ENCODE results near the gene LIMCH1. TPM values are rescaled to one million over a fixed set of nuclear protein-coding genes. Genes with fewer than 3 reads are reported as not detected.

The LIMCH1 gene
- total RNA-seq, 1 donor: 8.7 TPM

DNA sequence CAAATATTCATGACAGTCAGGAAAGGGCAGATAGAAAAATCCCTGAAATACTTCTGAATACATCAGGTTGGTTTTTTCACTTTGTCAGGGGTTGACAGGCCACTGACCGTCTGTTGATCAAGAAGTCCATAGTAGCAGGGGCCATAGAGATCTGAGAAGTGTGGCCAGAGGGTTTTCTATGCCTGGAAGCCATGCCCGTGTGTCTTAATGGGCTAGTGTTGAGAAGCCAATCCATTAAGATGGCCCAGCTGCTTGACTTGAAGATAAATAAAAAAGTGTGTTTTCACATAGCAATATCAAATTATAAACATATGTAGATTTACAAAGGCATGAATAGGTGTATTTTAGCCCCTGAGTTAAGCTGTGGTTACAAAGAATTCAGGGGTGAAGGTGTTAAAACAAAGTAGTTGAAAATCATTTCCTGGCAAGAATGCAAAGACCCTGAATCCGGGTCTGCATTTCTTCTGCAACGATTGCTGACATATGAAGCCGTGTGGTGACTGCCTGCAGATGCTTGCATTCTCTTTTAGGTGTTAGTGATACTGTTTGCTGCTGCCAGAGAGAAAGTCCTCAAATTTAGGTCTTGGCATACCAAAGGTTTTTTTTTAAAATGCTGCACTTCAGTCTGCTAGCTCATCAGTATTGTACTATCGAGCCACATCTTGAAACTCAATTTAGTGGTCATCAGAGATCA is 9.3 kb upstream of the LIMCH1 start:
- TF ChIP-seq, protein P1, sequence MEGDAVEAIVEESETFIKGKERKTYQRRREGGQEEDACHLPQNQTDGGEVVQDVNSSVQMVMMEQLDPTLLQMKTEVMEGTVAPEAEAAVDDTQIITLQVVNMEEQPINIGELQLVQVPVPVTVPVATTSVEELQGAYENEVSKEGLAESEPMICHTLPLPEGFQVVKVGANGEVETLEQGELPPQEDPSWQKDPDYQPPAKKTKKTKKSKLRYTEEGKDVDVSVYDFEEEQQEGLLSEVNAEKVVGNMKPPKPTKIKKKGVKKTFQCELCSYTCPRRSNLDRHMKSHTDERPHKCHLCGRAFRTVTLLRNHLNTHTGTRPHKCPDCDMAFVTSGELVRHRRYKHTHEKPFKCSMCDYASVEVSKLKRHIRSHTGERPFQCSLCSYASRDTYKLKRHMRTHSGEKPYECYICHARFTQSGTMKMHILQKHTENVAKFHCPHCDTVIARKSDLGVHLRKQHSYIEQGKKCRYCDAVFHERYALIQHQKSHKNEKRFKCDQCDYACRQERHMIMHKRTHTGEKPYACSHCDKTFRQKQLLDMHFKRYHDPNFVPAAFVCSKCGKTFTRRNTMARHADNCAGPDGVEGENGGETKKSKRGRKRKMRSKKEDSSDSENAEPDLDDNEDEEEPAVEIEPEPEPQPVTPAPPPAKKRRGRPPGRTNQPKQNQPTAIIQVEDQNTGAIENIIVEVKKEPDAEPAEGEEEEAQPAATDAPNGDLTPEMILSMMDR (IDR thresholded peaks at IDR 0.05; ENCODE audit: insufficient read depth, low read length): no peak
- no peak overlapping the region for H3K4me3 ChIP-seq (ENCODE audit: low read depth, low read length)
- no peak for DNase-seq (ENCODE audit: low read depth)

GRCh38 chr4:41530741-41531140 is 7.2 kb upstream of the LIMCH1 start:
- no peak for DNase-seq (ENCODE audit: low read depth)
- TF ChIP-seq, protein P1 (IDR thresholded peaks at IDR 0.05; ENCODE audit: insufficient read depth, low read length): no peak
- no peak overlapping the region for H3K4me3 ChIP-seq (ENCODE audit: low read depth, low read length)

- TF ChIP-seq, protein P1 (IDR thresholded peaks at IDR 0.05; ENCODE audit: insufficient read depth, low read length): no peak
- H3K4me3 ChIP-seq (ENCODE audit: low read depth, low read length): no peak overlapping the region
- DNase-seq (ENCODE audit: low read depth): no peak
These were observed 5.6 kb upstream of the LIMCH1 start for GRCh38 chr4:41532336-41532735.

DNA sequence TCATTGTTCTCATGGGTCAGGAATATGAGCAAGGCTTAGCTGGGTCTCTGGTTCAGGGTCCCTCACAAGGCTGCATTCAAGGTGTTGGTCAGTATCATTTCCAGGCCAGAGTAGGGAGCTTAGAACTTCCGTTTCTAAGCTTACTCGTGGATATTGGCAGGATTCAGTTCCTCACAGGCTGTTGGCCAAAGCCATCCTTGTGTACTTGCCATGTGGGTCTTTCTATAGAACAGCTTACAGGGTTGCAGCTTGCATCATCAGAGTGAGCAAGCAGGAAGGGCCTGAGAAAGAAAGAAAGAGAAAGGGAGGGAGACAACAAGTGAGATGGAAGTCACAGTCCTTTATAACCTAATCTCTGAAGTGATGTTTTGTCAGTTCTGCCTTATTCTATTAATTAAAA is 5.1 kb upstream of the LIMCH1 start:
- TF ChIP-seq, protein P1 (IDR thresholded peaks at IDR 0.05; ENCODE audit: insufficient read depth, low read length): no peak
- peak; percentile 46 for DNase-seq (ENCODE audit: low read depth)
- no peak overlapping the region for H3K4me3 ChIP-seq (ENCODE audit: low read depth, low read length)

DNA sequence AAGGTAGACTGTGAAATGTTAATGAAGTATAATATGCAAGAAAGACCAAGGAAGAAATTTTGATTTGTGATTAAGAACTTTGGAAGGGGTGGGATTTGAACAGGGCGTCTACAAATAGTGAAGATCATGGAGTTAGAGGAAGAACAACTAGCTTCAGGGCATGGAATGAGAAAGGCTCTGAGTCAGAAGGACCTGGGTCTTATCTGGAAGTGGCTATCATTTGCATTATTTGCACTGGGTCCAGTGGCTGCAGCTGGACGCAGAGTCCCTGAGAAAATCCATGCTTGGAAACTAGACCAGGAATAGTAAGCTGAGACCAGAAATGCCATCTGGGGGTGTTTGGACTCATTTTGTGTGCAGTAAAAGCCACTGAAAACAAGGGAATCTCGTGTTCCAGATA is 4.3 kb upstream of the LIMCH1 start:
- no peak for DNase-seq (ENCODE audit: low read depth)
- no peak overlapping the region for H3K4me3 ChIP-seq (ENCODE audit: low read depth, low read length)
- TF ChIP-seq, protein P1 (IDR thresholded peaks at IDR 0.05; ENCODE audit: insufficient read depth, low read length): no peak

DNA sequence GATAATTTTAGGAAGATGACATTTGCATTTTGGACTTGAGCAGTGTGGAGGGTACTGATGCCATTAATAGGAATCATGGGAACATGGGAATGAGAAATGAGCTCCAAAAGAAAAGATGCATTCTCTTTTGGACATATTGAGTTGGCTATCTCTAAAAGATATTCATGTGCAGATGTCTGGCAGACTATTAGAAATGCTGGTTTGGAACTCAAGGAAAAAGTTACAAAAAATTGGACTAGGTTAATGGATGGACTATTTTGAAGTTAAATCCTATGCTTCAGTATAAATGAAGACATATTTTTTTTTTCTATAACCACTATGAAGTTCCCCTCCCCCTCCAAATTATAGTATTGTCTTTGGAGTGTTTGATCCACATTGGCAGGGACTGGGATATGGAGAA is 3.6 kb upstream of the LIMCH1 start:
- no peak overlapping the region for H3K4me3 ChIP-seq (ENCODE audit: low read depth, low read length)
- TF ChIP-seq, protein P1 (IDR thresholded peaks at IDR 0.05; ENCODE audit: insufficient read depth, low read length): no peak
- DNase-seq (ENCODE audit: low read depth): no peak

- no peak overlapping the region for H3K4me3 ChIP-seq (ENCODE audit: low read depth, low read length)
- TF ChIP-seq, protein P1 (IDR thresholded peaks at IDR 0.05; ENCODE audit: insufficient read depth, low read length): no peak
- DNase-seq (ENCODE audit: low read depth): no peak
These were observed 2.0 kb upstream of the LIMCH1 start for GRCh38 chr4:41535911-41536371.
